GM19240 (cell line): ENCODE results near the gene ACOT12.
"Not testable (repeated sequence)": the region's sequence is repeated elsewhere in the genome, so short reads cannot be mapped to it uniquely, and the experiment has no call there.

Experiments
- DNase-seq: peaks from one replicate; pipeline ENCODE4 v3.0.0; 2011; ENCODE audit warnings: low spot score; ENCODE audit not compliant: insufficient read length

ACOT12 gene

GRCh38 chr5:81344736-81345135 lies 49.2 kb downstream of the ACOT12 start:
- DNase-seq, result no peak

GRCh38 chr5:81338213-81338612 lies 55.7 kb downstream of the ACOT12 start:
- DNase-seq, result not testable (repeated sequence)

GRCh38 chr5:81337803-81338202 lies 56.1 kb downstream of the ACOT12 start:
- no peak for DNase-seq

- no peak for DNase-seq
Observed at GRCh38 chr5:81336556-81336955, 57.4 kb downstream of the ACOT12 start.

GRCh38 chr5:81335946-81336345 lies 58.0 kb downstream of the ACOT12 start:
- no peak for DNase-seq

GRCh38 chr5:81334304-81335061 lies 59.5 kb downstream of the ACOT12 start:
- no peak for DNase-seq

- no peak for DNase-seq
Observed at GRCh38 chr5:81326554-81326953, 67.4 kb downstream of the ACOT12 start.

- no peak for DNase-seq
Observed at GRCh38 chr5:81317536-81317935, 76.4 kb downstream of the ACOT12 start.

GRCh38 chr5:81316571-81316970 lies 77.4 kb downstream of the ACOT12 start:
- no peak for DNase-seq

GRCh38 chr5:81315830-81316229 lies 78.1 kb downstream of the ACOT12 start:
- no peak for DNase-seq

- no peak for DNase-seq
Observed at GRCh38 chr5:81315336-81315735, 78.6 kb downstream of the ACOT12 start.

GRCh38 chr5:81314581-81314980 lies 79.4 kb downstream of the ACOT12 start:
- no peak for DNase-seq

- DNase-seq, result no peak
Observed at GRCh38 chr5:81313686-81314085, 80.2 kb downstream of the ACOT12 start.

- DNase-seq, result no peak
Observed at GRCh38 chr5:81313278-81313677, 80.7 kb downstream of the ACOT12 start.

- DNase-seq, result no peak
Observed at GRCh38 chr5:81310402-81311063, 83.4 kb downstream of the ACOT12 start.

GRCh38 chr5:81308836-81309235 lies 85.1 kb downstream of the ACOT12 start:
- DNase-seq, result no peak

- no peak for DNase-seq
Observed at GRCh38 chr5:81305785-81306184, 88.1 kb downstream of the ACOT12 start.

GRCh38 chr5:81303563-81303962 lies 90.4 kb downstream of the ACOT12 start:
- no peak for DNase-seq

GRCh38 chr5:81302596-81302995 lies 91.3 kb downstream of the ACOT12 start:
- DNase-seq, result no peak

- peak; percentile 59 for DNase-seq
Observed at GRCh38 chr5:81301271-81302015, 92.5 kb downstream of the ACOT12 start, which contains the start of gene ZCCHC9. TSS of gene ZCCHC9 (plus strand) at chr5:81301587. CDS start at chr5:81304758, 3,171 bp downstream.

- no peak for DNase-seq
Observed at GRCh38 chr5:81300921-81301270, 93.0 kb downstream of the ACOT12 start.

- no peak for DNase-seq
Observed at GRCh38 chr5:81297531-81297930, 96.4 kb downstream of the ACOT12 start.
